HepG2 (cell line): ENCODE results near the gene PLEKHB2. TPM values are rescaled to one million over a fixed set of nuclear protein-coding genes. Genes with fewer than 3 reads are reported as not detected.

Experiments used
- AGO1 ChIP-seq: fragments of 200-400 bp; formaldehyde crosslinking; IDR thresholded peaks from 2 replicates; pipeline ENCODE4 v1.6.1; 2017; ENCODE audit warnings: mild to moderate bottlenecking, low read depth, low read length, moderate library complexity; ENCODE audit not compliant: poor library complexity, severe bottlenecking
- DMTF1 ChIP-seq: sonication (generic); formaldehyde crosslinking; IDR thresholded peaks from 2 replicates; pipeline ENCODE4 v1.4.0; 2020; ENCODE audit warnings: mild to moderate bottlenecking, missing genetic modification reagents
- ETV6 ChIP-seq: sonication (generic); formaldehyde crosslinking; conservative IDR thresholded peaks from 2 replicates; pipeline ENCODE4 v1.4.0; 2020; ENCODE audit warnings: missing genetic modification reagents
- GATA4 ChIP-seq: sonication (generic); IDR thresholded peaks from 2 replicates; pipeline ENCODE4 v1.6.1; 2016; ENCODE audit warnings: antibody characterized with exemption, low read depth, borderline replicate concordance
- HDAC1 ChIP-seq: sonication (generic); formaldehyde crosslinking; IDR thresholded peaks from 2 replicates; pipeline ENCODE4 v1.5.1; 2020; ENCODE audit warnings: mild to moderate bottlenecking, missing genetic modification reagents
- MNT ChIP-seq: fragments of 450-650 bp; IDR thresholded peaks from 2 replicates; pipeline ENCODE4 v1.6.1; 2016
- NCOA1 ChIP-seq: sonication (generic); formaldehyde crosslinking; IDR thresholded peaks from 2 replicates; pipeline ENCODE4 v1.9.0; 2021; ENCODE audit warnings: missing genetic modification reagents
- PRDM15 ChIP-seq: sonication (generic); formaldehyde crosslinking; IDR thresholded peaks from 2 replicates; pipeline ENCODE4 v1.4.0; 2020; ENCODE audit warnings: missing genetic modification reagents
- RFX5 ChIP-seq: IDR thresholded peaks from 2 replicates; pipeline ENCODE4 v1.6.1; 2011; ENCODE audit warnings: low read depth, low read length, improper control_type of control experiment
- SMAD3 ChIP-seq: sonication (generic); formaldehyde crosslinking; IDR thresholded peaks from 2 replicates; pipeline ENCODE4 v1.4.0; 2020; ENCODE audit warnings: missing genetic modification reagents
- TERF1 ChIP-seq: sonication (generic); formaldehyde crosslinking; IDR thresholded peaks from 2 replicates; pipeline ENCODE4 v1.8.0; 2022; ENCODE audit warnings: mild to moderate bottlenecking, missing genetic modification reagents, moderate library complexity
- ZFP36L2 ChIP-seq: sonication (generic); formaldehyde crosslinking; IDR thresholded peaks from 2 replicates; pipeline ENCODE4 v1.4.0; 2020; ENCODE audit warnings: missing genetic modification reagents
- ZFX ChIP-seq: sonication (generic); formaldehyde crosslinking; IDR thresholded peaks from 2 replicates; pipeline ENCODE4 v1.4.0; 2020; ENCODE audit warnings: mild to moderate bottlenecking, low read depth, missing genetic modification reagents, moderate library complexity
- ZFY ChIP-seq: sonication (generic); formaldehyde crosslinking; IDR thresholded peaks from 2 replicates; pipeline ENCODE4 v1.4.0; 2020; ENCODE audit warnings: missing genetic modification reagents
- ZNF276 ChIP-seq: sonication (generic); formaldehyde crosslinking; IDR thresholded peaks from 2 replicates; pipeline ENCODE4 v1.4.0; 2020; ENCODE audit warnings: mild to moderate bottlenecking, low read depth, missing genetic modification reagents
- ZNF3 ChIP-seq: IDR thresholded peaks from 2 replicates; pipeline ENCODE4 v1.7.0; 2017; ENCODE audit warnings: inconsistent platforms
- ZNF468 ChIP-seq: sonication (generic); formaldehyde crosslinking; IDR thresholded peaks from 2 replicates; pipeline ENCODE4 v1.8.0; 2022; ENCODE audit warnings: mild to moderate bottlenecking, moderate library complexity, missing genetic modification reagents
- ZNF562 ChIP-seq: sonication (generic); formaldehyde crosslinking; IDR thresholded peaks from 2 replicates; pipeline ENCODE4 v1.8.0; 2022; ENCODE audit warnings: missing genetic modification reagents, borderline replicate concordance
- polyA plus RNA-seq, 8 experiments: library from polyadenylated mRNA; depleted of rRNA in 3 of 8; stranded (reverse) in 7 of 8; unstranded in 1 of 8; fragments of >200 nt; fragmentation: Illumina TruSeq in 4 of 8; extraction: Trizol in 4 of 8; gene quantifications; 2 replicates each; pipeline versions ENCODE4 v1.2.1 to v1.2.3, GENCODE V29; 2011 to 2016; ENCODE audit warnings: low read depth in 4 of 8, missing spikeins in 1 of 8, mixed read lengths in 1 of 8; ENCODE audit not compliant: insufficient read depth in 1 of 8
- total RNA-seq, 5 experiments: library from RNA; depleted of rRNA; stranded (reverse); fragments of >200 nt; fragmentation: Illumina TruSeq; extraction: Trizol; gene quantifications; 2 replicates each; pipeline ENCODE4 v1.2.3, GENCODE V29; 2016; ENCODE audit warnings: low read depth in 1 of 5

PLEKHB2 gene
- total and polyA plus RNA-seq, 2 of the 13 experiments (the other 11 are each of a cell fraction or from before 2014, with no cell fraction given), result 73.0 to 78.9 TPM

GRCh38 chr2:131105156-131105949 is at the start of gene PLEKHB2 (continued):
- TF ChIP-seq DMTF1 (CRISPR knock-in tag) (0 out of 2 replicates have a peak, but pooled peaks have one; percentile 55), SMAD3 (CRISPR knock-in tag) (no peak), MNT (no peak), AGO1 (peak; percentile 41), ZNF562 (no peak), NCOA1 (CRISPR knock-in tag) (no peak), TERF1 (CRISPR knock-in tag) (0 out of 2 replicates have a peak, but pooled peaks have one; percentile 44), RFX5 (peak; percentile 65; the same call in 1 of the 2 replicates), ZFY (CRISPR knock-in tag) (peak; percentile 30), ZNF3 (CRISPR knock-in tag) (no peak; the same call in 1 of the 2 replicates), ETV6 (CRISPR knock-in tag) (peak; percentile 26; the same call in 1 of the 2 replicates), ZFP36L2 (no peak), GATA4 (peak; percentile 71; the same call in 1 of the 2 replicates), HDAC1 (CRISPR knock-in tag) (peak; percentile 62; the same call in 1 of the 2 replicates), ZNF468 (0 out of 2 replicates have a peak, but pooled peaks have one; percentile 61), PRDM15 (no peak), ZFX (CRISPR knock-in tag) (peak; percentile 70), ZNF276 (CRISPR knock-in tag) (no peak)
